ENCODE data around the gene SDHA. TPM values are rescaled to one million over a fixed set of nuclear protein-coding genes. Genes with fewer than 3 reads are reported as not detected.

SDHA gene
- total RNA-seq = 98.5 and 110 TPM in 2 replicates

DNA sequence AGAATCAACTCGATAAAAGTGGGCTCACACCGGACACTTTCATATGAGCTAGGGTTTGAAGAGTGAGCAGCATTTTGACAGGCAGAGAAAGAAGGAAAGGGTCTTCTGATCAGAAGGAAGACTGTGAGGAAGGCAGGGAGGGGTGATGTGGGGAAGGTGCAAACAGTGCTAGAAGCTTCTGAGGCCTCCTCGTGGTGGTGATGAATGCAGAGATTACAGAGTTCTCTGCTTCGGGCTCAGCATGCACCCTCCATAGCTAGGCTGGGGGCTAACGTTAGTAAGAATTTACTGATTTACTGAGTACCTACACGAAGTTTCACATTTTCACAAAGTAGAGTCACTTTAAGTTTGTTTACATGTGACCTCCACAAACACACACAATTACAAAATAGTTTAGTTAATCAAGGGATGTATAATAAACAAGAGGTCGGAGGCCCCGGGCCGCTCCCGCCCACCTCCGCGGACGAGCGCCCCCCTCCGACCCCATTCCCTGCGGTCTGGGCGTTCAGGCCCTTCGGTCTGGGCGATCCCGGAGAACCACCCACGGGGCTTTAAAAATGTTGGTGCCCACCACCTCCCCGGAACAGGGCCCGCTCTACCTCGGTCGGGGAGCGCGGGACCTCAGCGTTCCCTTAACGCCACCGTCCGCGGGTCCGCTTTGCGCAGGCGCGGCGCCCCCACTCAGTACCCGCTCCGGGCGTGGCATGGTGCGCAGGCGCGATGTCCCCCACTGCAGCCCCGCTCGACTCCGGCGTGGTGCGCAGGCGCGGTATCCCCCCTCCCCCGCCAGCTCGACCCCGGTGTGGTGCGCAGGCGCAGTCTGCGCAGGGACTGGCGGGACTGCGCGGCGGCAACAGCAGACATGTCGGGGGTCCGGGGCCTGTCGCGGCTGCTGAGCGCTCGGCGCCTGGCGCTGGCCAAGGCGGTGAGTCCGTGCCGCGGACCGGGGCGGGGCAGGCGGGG, at the start of gene SDHA, which contains the start of gene CCDC127:
Gene SDHA (plus strand): TSS at position 827 of the 963 bp plus-strand sequence. CDS start 36 bp downstream, at position 863.
Gene CCDC127 (minus strand): TSS at position 660 of the 963 bp plus-strand sequence. CDS start 1,304 bp downstream, outside the sequence.

DNA sequence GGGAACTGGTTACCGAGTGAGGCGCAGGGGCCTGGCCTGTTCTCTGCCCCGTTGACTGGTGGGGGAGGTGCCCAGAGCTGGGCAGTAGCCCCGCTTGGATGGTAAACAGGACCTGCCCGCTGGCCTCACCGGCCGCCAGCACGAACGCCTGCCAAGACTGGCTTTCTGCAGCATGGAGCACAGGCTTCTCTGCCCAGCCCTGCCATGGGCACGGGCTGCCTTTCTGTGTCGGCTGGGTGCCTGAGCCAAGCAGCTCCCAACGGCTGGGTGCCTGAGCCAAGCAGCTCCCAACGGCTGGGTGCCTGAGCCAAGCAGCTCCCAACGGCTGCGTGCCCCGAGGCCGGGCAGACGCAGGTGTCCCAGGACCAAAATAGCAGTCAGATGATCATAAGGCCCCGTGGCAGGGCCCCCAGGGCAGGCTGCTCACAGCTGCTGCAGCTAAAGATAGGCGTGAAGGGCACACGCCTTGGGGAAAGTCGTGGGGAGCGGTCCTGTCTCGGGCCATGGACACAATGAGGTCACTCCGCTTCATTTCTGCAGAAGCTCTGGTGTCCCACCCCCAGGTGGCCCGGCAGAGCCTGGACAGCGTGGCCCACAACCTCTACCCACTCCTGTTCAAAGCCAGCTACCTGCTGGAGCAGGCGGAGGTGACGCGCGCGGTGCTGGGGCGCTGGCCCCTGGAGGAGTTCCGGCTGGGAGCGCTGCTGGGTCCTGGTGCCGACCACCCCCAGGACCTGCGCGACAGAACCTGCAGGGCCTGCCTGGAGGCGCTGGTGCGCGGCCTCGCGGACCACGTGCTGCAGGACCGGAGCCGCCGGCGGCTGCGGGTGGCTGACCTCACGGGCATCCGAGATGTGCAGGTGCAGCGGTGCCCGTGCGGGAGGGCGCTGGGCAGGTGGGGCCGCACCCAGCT, 26.8 kb upstream of the SDHA start, which contains the start of gene LRRC14B:
Gene LRRC14B (plus strand): TSS at position 460 of the 913 bp plus-strand sequence. CDS start 44 bp downstream, at position 504.

Other genes with a start within 250 kb of the SDHA start
- 2.2 TPM in 2 replicates for gene PLEKHG4B, start 126.2 kb upstream of the SDHA start, total RNA-seq
- gene LRRC14B, start 26.8 kb upstream of the SDHA start, total RNA-seq = not detected in 2 replicates
- 2.7 and 3.1 TPM in 2 replicates for gene CCDC127, start 167 bp upstream of the SDHA start, total RNA-seq
- gene PDCD6, start 53.3 kb downstream of the SDHA start, total RNA-seq = 86.4 and 94.0 TPM in 2 replicates
- gene AHRR, start 103.4 kb downstream of the SDHA start, total RNA-seq = 8.6 and 10.6 TPM in 2 replicates
- gene EXOC3, start 224.9 kb downstream of the SDHA start, total RNA-seq = 28.1 and 31.8 TPM in 2 replicates